HG03103 (cell line): ENCODE measurements around the gene RNASEL.

Experiments used
- ATAC-seq: cut with Tn5 transposase; IDR thresholded peaks from one replicate; pipeline ENCODE4 v1.9.1; 2021; ENCODE audit warnings: low read depth; ENCODE audit not compliant: unreplicated experiment

The RNASEL gene

GRCh38 chr1:182622901-182623528 lies 34.0 kb upstream of the RNASEL start:
- no peak for ATAC-seq

- ATAC-seq: no peak
These were observed 32.9 kb upstream of the RNASEL start for GRCh38 chr1:182621906-182622305.

- no peak for ATAC-seq
These were observed 32.0 kb upstream of the RNASEL start for GRCh38 chr1:182620924-182621585.

GRCh38 chr1:182617734-182618351 lies 28.8 kb upstream of the RNASEL start:
- ATAC-seq: no peak

GRCh38 chr1:182617014-182617429 lies 28.0 kb upstream of the RNASEL start:
- ATAC-seq: no peak

- peak; percentile 51 for ATAC-seq
These were observed 27.3 kb upstream of the RNASEL start for GRCh38 chr1:182616130-182617013.

GRCh38 chr1:182615468-182616129 lies 26.5 kb upstream of the RNASEL start:
- ATAC-seq: peak; percentile 15

GRCh38 chr1:182614796-182615454 lies 25.9 kb upstream of the RNASEL start:
- ATAC-seq: peak; percentile 35

GRCh38 chr1:182611787-182612186 lies 22.7 kb upstream of the RNASEL start:
- ATAC-seq: no peak

GRCh38 chr1:182611326-182611725 lies 22.3 kb upstream of the RNASEL start:
- no peak for ATAC-seq

- no peak for ATAC-seq
These were observed 21.6 kb upstream of the RNASEL start for GRCh38 chr1:182610606-182611194.

GRCh38 chr1:182608845-182609610 lies 20.0 kb upstream of the RNASEL start:
- no peak for ATAC-seq

GRCh38 chr1:182608236-182608635 lies 19.2 kb upstream of the RNASEL start:
- ATAC-seq: no peak

GRCh38 chr1:182607566-182607965 lies 18.5 kb upstream of the RNASEL start:
- ATAC-seq: no peak

GRCh38 chr1:182604175-182605164 lies 15.4 kb upstream of the RNASEL start, which contains the start of gene RGS16:
TSS of gene RGS16 (minus strand) at chr1:182604389. CDS start at chr1:182604259, 130 bp downstream.
- peak; percentile 84 for ATAC-seq

GRCh38 chr1:182603646-182604174 lies 14.7 kb upstream of the RNASEL start:
- ATAC-seq: peak; percentile 8

- ATAC-seq: no peak
These were observed 14.0 kb upstream of the RNASEL start for GRCh38 chr1:182602935-182603645.
